Measurements from ENCODE around the gene SNRNP48.

The SNRNP48 gene

GRCh38 chr6:7544597-7544996 is 45.4 kb upstream of the SNRNP48 start:
- no peak overlapping the region for H3K4me3 ChIP-seq (ENCODE audit: low read depth, low read length)
- no peak for TF ChIP-seq CTCF (IDR thresholded peaks at IDR 0.05; ENCODE audit: low read depth, low read length)

DNA sequence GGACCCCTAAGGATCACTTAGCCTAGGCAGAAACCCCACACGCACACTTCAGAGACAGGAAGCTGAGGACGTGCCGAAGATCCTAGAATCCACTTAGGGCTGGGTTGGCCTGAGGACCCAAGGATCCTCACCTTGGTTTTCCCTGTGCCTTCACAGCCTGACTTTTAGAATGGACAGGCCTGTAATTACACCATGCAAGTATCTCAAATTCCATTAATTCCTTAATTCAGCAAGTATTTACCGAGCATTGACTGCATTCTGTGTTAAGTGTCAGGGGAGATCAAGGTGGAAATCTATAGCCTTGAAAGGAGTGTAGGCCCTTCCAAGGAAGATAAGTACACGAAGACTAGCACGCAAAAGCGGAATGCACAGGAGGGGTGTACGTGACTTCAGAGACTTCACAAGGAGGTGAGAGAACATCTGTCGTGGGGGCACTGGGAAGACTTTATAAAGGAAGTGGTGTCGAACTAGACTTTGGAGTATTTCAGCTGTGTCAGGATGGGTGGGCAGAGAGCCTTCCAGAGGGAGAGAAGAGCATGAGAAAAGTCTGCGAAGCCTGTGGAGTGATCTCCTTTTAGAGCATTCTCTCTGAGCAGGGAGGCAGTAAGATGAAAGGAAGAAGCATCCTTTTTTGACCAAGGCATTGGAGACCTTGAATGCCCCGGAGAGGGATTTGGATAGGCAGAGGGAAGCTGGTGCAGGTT is 44.5 kb upstream of the SNRNP48 start:
- no peak overlapping the region for H3K4me3 ChIP-seq (ENCODE audit: low read depth, low read length)
- no peak for TF ChIP-seq CTCF (IDR thresholded peaks at IDR 0.05; ENCODE audit: low read depth, low read length)

DNA sequence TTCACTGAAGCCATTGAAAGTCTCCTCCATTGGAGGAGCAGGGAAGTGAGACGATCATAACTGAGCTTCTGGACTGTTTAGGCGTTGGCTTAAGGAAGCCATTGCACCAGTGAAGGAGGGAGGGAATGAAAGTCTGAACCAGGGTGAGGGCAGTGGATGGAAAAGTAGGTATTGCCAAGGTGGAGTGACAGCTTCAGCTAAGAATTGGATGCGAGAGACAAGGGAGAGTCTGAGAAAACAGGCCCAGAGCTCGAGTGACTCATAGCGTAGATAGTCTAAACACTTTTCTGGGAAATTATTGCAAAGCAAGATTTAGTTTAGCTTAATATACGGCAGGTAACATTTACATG is 44.0 kb upstream of the SNRNP48 start:
- H3K4me3 ChIP-seq (ENCODE audit: low read depth, low read length) = no peak overlapping the region
- no peak for TF ChIP-seq CTCF (IDR thresholded peaks at IDR 0.05; ENCODE audit: low read depth, low read length)

- TF ChIP-seq CTCF (IDR thresholded peaks at IDR 0.05; ENCODE audit: low read depth, low read length) = no peak
- no peak overlapping the region for H3K4me3 ChIP-seq (ENCODE audit: low read depth, low read length)
Observed at GRCh38 chr6:7546383-7546782, 43.6 kb upstream of the SNRNP48 start.

DNA sequence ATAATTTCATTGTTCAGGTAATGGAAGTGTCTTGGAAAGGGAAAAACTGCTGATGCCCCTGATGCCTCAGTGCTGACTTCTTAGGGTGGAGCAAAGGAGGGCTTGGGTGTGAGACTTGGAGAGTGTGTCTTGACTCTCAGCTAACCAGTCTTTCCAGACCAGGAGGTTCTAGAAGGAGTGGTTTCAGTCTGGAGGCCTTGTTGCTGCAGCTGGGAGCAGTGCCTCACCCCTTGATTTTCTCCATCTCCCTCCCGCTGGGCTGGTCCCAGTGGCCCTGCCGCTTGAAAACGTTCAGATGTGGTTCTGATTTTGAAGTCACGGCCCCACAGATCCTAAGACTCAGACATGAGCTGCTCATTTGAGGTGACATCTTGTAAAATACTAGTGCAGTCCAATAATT is 43.1 kb upstream of the SNRNP48 start:
- H3K4me3 ChIP-seq (ENCODE audit: low read depth, low read length) = no peak overlapping the region
- no peak for TF ChIP-seq CTCF (IDR thresholded peaks at IDR 0.05; ENCODE audit: low read depth, low read length)

DNA sequence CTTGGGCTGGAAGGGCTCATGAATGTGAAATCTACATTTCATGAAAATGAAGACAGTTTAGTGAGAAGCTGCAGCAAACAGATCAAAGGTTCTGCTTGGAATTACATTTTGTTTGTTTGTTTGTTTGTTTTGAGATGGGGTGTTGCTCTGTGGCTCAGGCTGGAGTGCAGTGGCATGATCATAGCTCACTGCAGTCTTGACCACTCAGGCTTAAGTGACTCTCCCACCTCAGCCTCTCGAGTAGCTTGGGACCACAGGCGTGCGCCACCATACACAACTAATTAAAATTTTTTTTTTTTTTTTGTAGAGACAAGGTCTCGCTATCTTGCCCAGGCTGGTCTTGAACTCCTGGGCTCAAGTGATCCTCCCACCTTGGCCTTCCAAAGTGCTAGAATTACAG is 42.7 kb upstream of the SNRNP48 start:
- TF ChIP-seq CTCF (IDR thresholded peaks at IDR 0.05; ENCODE audit: low read depth, low read length) = no peak
- no peak overlapping the region for H3K4me3 ChIP-seq (ENCODE audit: low read depth, low read length)

- no peak overlapping the region for H3K4me3 ChIP-seq (ENCODE audit: low read depth, low read length)
- TF ChIP-seq CTCF (IDR thresholded peaks at IDR 0.05; ENCODE audit: low read depth, low read length) = no peak
Observed at GRCh38 chr6:7550433-7550801, 39.6 kb upstream of the SNRNP48 start.
